Esophagus squamous epithelium (tissue), 4 donors: ENCODE measurements around the gene METTL24.

ENCODE experiments used
- CTCF ChIP-seq, 6 experiments: fragments of 450-650 bp in 4 of 6; fragments of 200-600 bp in 2 of 6; sonication (generic) in 2 of 6; IDR thresholded peaks; one replicate each; pipeline ENCODE4 v1.5.1; 2016 to 2019; ENCODE audit warnings: antibody characterized with exemption in 6 of 6, mild to moderate bottlenecking in 4 of 6, moderate library complexity in 4 of 6
- POLR2A ChIP-seq, 4 donors: fragments of 450-650 bp; IDR thresholded peaks; one replicate each; pipeline ENCODE4 v1.6.1; 2017; ENCODE audit warnings: antibody characterized with exemption in 4 of 4, mild to moderate bottlenecking in 4 of 4, moderate library complexity in 3 of 4

GRCh38 chr6:110282412-110282811 lies 75.7 kb downstream of the METTL24 start:
- TF ChIP-seq CTCF (IDR thresholded peaks at IDR 0.05), result no peak
- TF ChIP-seq POLR2A (IDR thresholded peaks at IDR 0.05), result no peak
